IMR-90 (cell line): ENCODE results near the gene LIPI. TPM values are rescaled to one million over a fixed set of nuclear protein-coding genes. Genes with fewer than 3 reads are reported as not detected.

Source experiments
- ATAC-seq: fragments of 200-7000 bp; cut with Tn5 transposase; 2 replicates; pipeline ENCODE4 v1.9.1; 2020; ENCODE audit warnings: low read depth, mild to moderate bottlenecking, moderate library complexity
- BruUV-seq: library from RNA; stranded (reverse); fragments of 400-500 nt; replicated peaks from 2 replicates; lab custom pipeline; 2021; lab: Mats Ljungman, UMichigan
- CTCF ChIA-PET: fragments of 300-600 bp; formaldehyde crosslinking; extraction: SDS; loops from one replicate; lab custom pipeline; 2021; ENCODE audit warnings: antibody characterized with exemption; lab: Yijun Ruan, JAX
- POLR2A ChIA-PET: fragments of 300-600 bp; sonication (Branson Sonifier 250); formaldehyde crosslinking; loops from one replicate; lab custom pipeline; 2022; ENCODE audit warnings: antibody characterized with exemption; ENCODE audit not compliant: unreplicated experiment; lab: Charles Lee
- DNase-seq: peaks from one replicate; pipeline ENCODE4 v3.0.0; 2013
- H2AFZ ChIP-seq: replicated peaks from 2 replicates; pipeline ENCODE3; 2013; ENCODE audit warnings: low read length, mild to moderate bottlenecking; ENCODE audit not compliant: poor library complexity
- H2AK5ac ChIP-seq: 2 replicates; pipeline ENCODE4 v1.6.1; 2013; ENCODE audit warnings: low read depth, low read length, inconsistent platforms
- H2AK9ac ChIP-seq: replicated peaks from 2 replicates; pipeline ENCODE3; 2013; ENCODE audit warnings: mild to moderate bottlenecking, low read depth, low read length, moderate library complexity; ENCODE audit not compliant: poor library complexity
- H2BK120ac ChIP-seq: 2 replicates; pipeline ENCODE4 v1.6.1; 2013; ENCODE audit warnings: low read depth, low read length, inconsistent platforms
- H2BK15ac ChIP-seq: 3 replicates; pipeline ENCODE4 v1.6.1; 2013; ENCODE audit warnings: low read depth, low read length, inconsistent platforms
- H2BK20ac ChIP-seq: 2 replicates; pipeline ENCODE4 v1.6.1; 2013; ENCODE audit warnings: low read depth, mild to moderate bottlenecking, inconsistent platforms, low read length, moderate library complexity
- H2BK5ac ChIP-seq: 2 replicates; pipeline ENCODE4 v1.6.1; 2013; ENCODE audit warnings: mild to moderate bottlenecking, low read depth, low read length, inconsistent platforms; ENCODE audit not compliant: poor library complexity, severe bottlenecking
- H3K14ac ChIP-seq: replicated peaks from 2 replicates; pipeline ENCODE4 v1.6.1; 2013; ENCODE audit warnings: low read depth, low read length, inconsistent platforms
- H3K18ac ChIP-seq: 2 replicates; pipeline ENCODE4 v1.6.1; 2013; ENCODE audit warnings: low read depth, low read length, control low read depth
- H3K23ac ChIP-seq: 2 replicates; pipeline ENCODE4 v1.6.1; 2013; ENCODE audit warnings: low read depth, low read length, inconsistent platforms
- H3K27ac ChIP-seq: 2 replicates; pipeline ENCODE4 v1.5.1; 2013; ENCODE audit warnings: mild to moderate bottlenecking, control low read depth, low read length; ENCODE audit not compliant: insufficient read depth
- H3K27me3 ChIP-seq: 2 replicates; pipeline ENCODE4 v1.6.1; 2013; ENCODE audit warnings: low read length; ENCODE audit not compliant: control insufficient read depth, insufficient read depth
- H3K36me3 ChIP-seq: 2 replicates; pipeline ENCODE4 v1.6.1; 2013; ENCODE audit warnings: low read length, mixed read lengths; ENCODE audit not compliant: control insufficient read depth, insufficient read depth
- H3K4ac ChIP-seq: 2 replicates; pipeline ENCODE4 v1.6.1; 2013; ENCODE audit warnings: low read depth, low read length, inconsistent platforms
- H3K4me1 ChIP-seq: 2 replicates; pipeline ENCODE4 v1.6.1; 2013; ENCODE audit warnings: low read length, mixed read lengths; ENCODE audit not compliant: control insufficient read depth, insufficient read depth
- H3K4me2 ChIP-seq: 2 replicates; pipeline ENCODE4 v1.6.1; 2013; ENCODE audit warnings: low read depth, mild to moderate bottlenecking, control low read depth, low read length, moderate library complexity
- H3K4me3 ChIP-seq: 2 replicates; pipeline ENCODE4 v1.5.1; 2013; ENCODE audit warnings: low read depth, mild to moderate bottlenecking, control low read depth, low read length, moderate library complexity; ENCODE audit not compliant: insufficient read depth
- H3K56ac ChIP-seq: 2 replicates; pipeline ENCODE4 v1.6.1; 2013; ENCODE audit warnings: low read length, inconsistent platforms; ENCODE audit not compliant: insufficient read depth; ENCODE audit errors: extremely low read depth
- H3K79me1 ChIP-seq, 2 experiments: 2 replicates each; pipeline ENCODE4 v1.6.1; 2013; ENCODE audit warnings: low read length in 2 of 2, inconsistent platforms in 1 of 2, low read depth in 1 of 2
- H3K9ac ChIP-seq: 2 replicates; pipeline ENCODE4 v1.6.1; 2013; ENCODE audit warnings: low read depth, low read length, control low read depth
- H3K9me1 ChIP-seq: 2 replicates; pipeline ENCODE4 v1.6.1; 2013; ENCODE audit warnings: low read length, inconsistent platforms; ENCODE audit not compliant: insufficient read depth
- H3K9me3 ChIP-seq: 2 replicates; pipeline ENCODE4 v1.6.1; 2013; ENCODE audit warnings: low read length; ENCODE audit not compliant: control insufficient read depth, insufficient read depth
- H4K20me1 ChIP-seq: 2 replicates; pipeline ENCODE4 v1.6.1; 2013; ENCODE audit warnings: low read length, inconsistent platforms; ENCODE audit not compliant: insufficient read depth
- H4K5ac ChIP-seq: 2 replicates; pipeline ENCODE4 v1.6.1; 2013; ENCODE audit warnings: mild to moderate bottlenecking, low read depth, low read length, control low read depth
- H4K8ac ChIP-seq, 2 experiments: 2 replicates each; pipeline ENCODE4 v1.6.1; 2013; ENCODE audit warnings: low read depth in 2 of 2, low read length in 2 of 2, control low read depth in 1 of 2, inconsistent platforms in 1 of 2
- H4K91ac ChIP-seq: 2 replicates; pipeline ENCODE4 v1.6.1; 2013; ENCODE audit warnings: low read depth, low read length, inconsistent platforms; ENCODE audit not compliant: insufficient read depth
- BHLHE40 ChIP-seq: fragments of 150-350 bp; IDR thresholded peaks from 2 replicates; pipeline ENCODE4 v1.6.1; 2016; ENCODE audit warnings: mild to moderate bottlenecking, low read depth, low read length
- CEBPB ChIP-seq: IDR thresholded peaks from 2 replicates; pipeline ENCODE4 v1.6.1; 2012; ENCODE audit warnings: low read depth, low read length, improper control_type of control experiment
- CHD1 ChIP-seq: IDR thresholded peaks from 2 replicates; pipeline ENCODE4 v1.6.1; 2012; ENCODE audit warnings: low read depth, low read length, improper control_type of control experiment
- FOS ChIP-seq: fragments of 150-350 bp; IDR thresholded peaks from 2 replicates; pipeline ENCODE4 v1.6.1; 2016; ENCODE audit warnings: low read depth, low read length
- MAFK ChIP-seq: IDR thresholded peaks from 2 replicates; pipeline ENCODE4 v1.6.1; 2012; ENCODE audit warnings: low read depth, low read length, improper control_type of control experiment
- MAZ ChIP-seq: IDR thresholded peaks from 2 replicates; pipeline ENCODE4 v1.6.1; 2012; ENCODE audit warnings: low read depth, mild to moderate bottlenecking, low read length, improper control_type of control experiment, moderate library complexity, borderline replicate concordance
- MXI1 ChIP-seq: IDR thresholded peaks from 2 replicates; pipeline ENCODE4 v1.6.1; 2012; ENCODE audit warnings: low read depth, mild to moderate bottlenecking, low read length, moderate library complexity, borderline replicate concordance
- NFE2L2 ChIP-seq: fragments of 150-350 bp; IDR thresholded peaks from 2 replicates; pipeline ENCODE4 v1.6.1; 2016; ENCODE audit warnings: low read depth, mild to moderate bottlenecking, low read length
- POLR2A ChIP-seq: IDR thresholded peaks from 2 replicates; pipeline ENCODE4 v1.6.1; 2012; ENCODE audit warnings: mild to moderate bottlenecking, low read depth, low read length
- RAD21 ChIP-seq: IDR thresholded peaks from 2 replicates; pipeline ENCODE4 v1.6.1; 2012; ENCODE audit warnings: low read length, improper control_type of control experiment
- RCOR1 ChIP-seq: IDR thresholded peaks from 2 replicates; pipeline ENCODE4 v1.6.1; 2012; ENCODE audit warnings: mild to moderate bottlenecking, low read length, improper control_type of control experiment; ENCODE audit not compliant: insufficient replicate concordance
- RFX5 ChIP-seq: IDR thresholded peaks from 2 replicates; pipeline ENCODE4 v1.8.0; 2012; ENCODE audit warnings: low read depth, mild to moderate bottlenecking, low read length, moderate library complexity
- SMC3 ChIP-seq: fragments of 150-350 bp; IDR thresholded peaks from 2 replicates; pipeline ENCODE4 v1.6.1; 2016; ENCODE audit warnings: low read depth, mild to moderate bottlenecking, antibody characterized with exemption, low read length, moderate library complexity
- WGBS, 2 experiments: methylation state at CpG; one replicate each; pipeline versions ENCODE4 v1.1.5 to v1.1.7; 2013; ENCODE audit warnings: missing lambda C conversion rate in 2 of 2; ENCODE audit not compliant: insufficient read length in 1 of 2; ENCODE audit errors: extremely low coverage in 2 of 2; 5-methylcytosine and 5-hydroxymethylcytosine counted together
- dilution Hi-C: fragments of 300-500 bp; cut with HindIII; formaldehyde crosslinking; loops from one replicate; pipeline ENCODE4 v1.14.3; 2018; ENCODE audit warnings: low sequenced_read_pairs; ENCODE audit not compliant: unreplicated experiment
- in situ Hi-C: fragments of 300-500 bp; cut with MboI; formaldehyde crosslinking; loops from 3 replicates; pipeline ENCODE4 v1.14.3; 2019; ENCODE audit warnings: low sequenced_read_pairs, inconsistent platforms, mixed read lengths
- intact Hi-C: fragments of 100-400 bp; cut with micrococcal nuclease; formaldehyde crosslinking; loops from 2 replicates; pipeline ENCODE4 v1.10.0; 2022
- polyA plus RNA-seq, 3 experiments: library from polyadenylated mRNA; depleted of rRNA; stranded (reverse); fragments of >200 nt; gene quantifications; 2 replicates each; pipeline ENCODE4 v1.2.3, GENCODE V29; 2012; ENCODE audit warnings: low replicate concordance in 1 of 3
- total RNA-seq: library from RNA; depleted of rRNA; stranded (reverse); fragments of >200 nt; gene quantifications from 2 replicates; pipeline ENCODE4 v1.2.3, GENCODE V29; 2012
- TF ChIP-seq, protein P1 (sequence below): fragments of 150-350 bp; IDR thresholded peaks from 2 replicates; pipeline ENCODE4 v1.6.1; 2016; ENCODE audit warnings: low read depth, mild to moderate bottlenecking, low read length, moderate library complexity, borderline replicate concordance
- TF ChIP-seq, protein P2 (sequence below): conservative IDR thresholded peaks from 2 replicates; pipeline ENCODE4 v1.5.1; 2012; ENCODE audit warnings: mild to moderate bottlenecking, low read depth, low read length, improper control_type of control experiment
- TF ChIP-seq, protein P3 (sequence below): fragments of 150-350 bp; IDR thresholded peaks from 2 replicates; pipeline ENCODE4 v1.6.1; 2017; ENCODE audit warnings: mild to moderate bottlenecking, antibody characterized with exemption, low read length, low read depth

Gene LIPI
- total and polyA plus RNA-seq, 2 of the 4 experiments (the other 2 are of a cell fraction), result not detected

DNA sequence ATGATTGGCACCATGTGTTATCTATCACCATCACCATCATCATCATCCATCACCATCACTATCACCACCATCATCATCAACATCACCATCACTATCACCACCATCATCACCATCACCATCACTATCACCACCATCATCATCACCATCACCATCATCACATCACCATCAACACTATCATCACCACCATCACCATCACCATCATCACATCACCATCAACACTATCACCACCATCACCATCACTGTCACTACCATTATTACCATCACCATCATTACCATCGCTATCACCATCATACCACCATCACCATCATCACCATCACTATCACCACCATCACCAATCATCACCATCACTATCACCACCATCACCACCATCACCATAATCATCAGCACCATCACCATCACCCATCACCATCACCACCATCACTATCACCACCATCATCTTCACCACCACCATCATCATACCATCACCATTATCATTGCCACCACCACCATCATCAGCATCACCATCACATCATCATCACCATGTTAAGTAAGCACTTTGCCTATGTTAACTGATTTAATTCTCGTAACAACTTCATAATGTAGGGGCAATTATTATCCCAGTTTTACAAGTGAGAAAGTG, 112.8 kb downstream of the LIPI start:
- Histone ChIP-seq H3K9ac (no peak overlapping the region), H2BK20ac (no peak overlapping the region), H2BK5ac (peak overlapping the region; percentile 39), H3K23ac (no peak overlapping the region), H3K36me3 (no peaks in the 10 kb centered on the region), H4K91ac (no peak overlapping the region), H3K4ac (no peak overlapping the region), H2AFZ (no peak overlapping the region), H2AK9ac (no peak overlapping the region), H3K14ac (no peak overlapping the region), H4K20me1 (no peaks in the 10 kb centered on the region), H3K9me3 (no peaks in the 10 kb centered on the region), H3K4me2 (no peak overlapping the region), H3K79me1 (no peaks in the 10 kb centered on the region), H4K8ac (no peak overlapping the region), H3K4me1 (no peaks in the 10 kb centered on the region), H3K56ac (no peak overlapping the region), H4K5ac (no peak overlapping the region), H3K18ac (no peak overlapping the region), H2BK15ac (no peak overlapping the region), H3K4me3 (no peak overlapping the region), H2BK120ac (no peak overlapping the region), H2AK5ac (no peak overlapping the region), H3K27ac (no peak overlapping the region), H3K27me3 (no peaks in the 10 kb centered on the region), H3K9me1 (no peaks in the 10 kb centered on the region)
- dilution Hi-C loops (no loop called here), intact Hi-C loops (no loop called here), in situ Hi-C loops (no loop called here)
- ATAC-seq (no peak), DNase-seq (no peak)
- POLR2A ChIA-PET, result no interaction called here
- WGBS, 2 experiments, result 69% methylated on average over 1 of the region's 2 CpGs; no CpG with 5 or more reads in 1 of the 2 experiments
- TF ChIP-seq RFX5 (no peak), POLR2A (no peak), MAFK (no peak), MAZ (no peak), RAD21 (no peak), CHD1 (no peak), BHLHE40 (no peak), CEBPB (no peak), NFE2L2 (no peak), SMC3 (no peak), MXI1 (no peak), FOS (no peak), RCOR1 (no peak)
- TF ChIP-seq, protein P1, sequence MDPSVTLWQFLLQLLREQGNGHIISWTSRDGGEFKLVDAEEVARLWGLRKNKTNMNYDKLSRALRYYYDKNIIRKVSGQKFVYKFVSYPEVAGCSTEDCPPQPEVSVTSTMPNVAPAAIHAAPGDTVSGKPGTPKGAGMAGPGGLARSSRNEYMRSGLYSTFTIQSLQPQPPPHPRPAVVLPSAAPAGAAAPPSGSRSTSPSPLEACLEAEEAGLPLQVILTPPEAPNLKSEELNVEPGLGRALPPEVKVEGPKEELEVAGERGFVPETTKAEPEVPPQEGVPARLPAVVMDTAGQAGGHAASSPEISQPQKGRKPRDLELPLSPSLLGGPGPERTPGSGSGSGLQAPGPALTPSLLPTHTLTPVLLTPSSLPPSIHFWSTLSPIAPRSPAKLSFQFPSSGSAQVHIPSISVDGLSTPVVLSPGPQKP, result no peak
- TF ChIP-seq, protein P2, sequence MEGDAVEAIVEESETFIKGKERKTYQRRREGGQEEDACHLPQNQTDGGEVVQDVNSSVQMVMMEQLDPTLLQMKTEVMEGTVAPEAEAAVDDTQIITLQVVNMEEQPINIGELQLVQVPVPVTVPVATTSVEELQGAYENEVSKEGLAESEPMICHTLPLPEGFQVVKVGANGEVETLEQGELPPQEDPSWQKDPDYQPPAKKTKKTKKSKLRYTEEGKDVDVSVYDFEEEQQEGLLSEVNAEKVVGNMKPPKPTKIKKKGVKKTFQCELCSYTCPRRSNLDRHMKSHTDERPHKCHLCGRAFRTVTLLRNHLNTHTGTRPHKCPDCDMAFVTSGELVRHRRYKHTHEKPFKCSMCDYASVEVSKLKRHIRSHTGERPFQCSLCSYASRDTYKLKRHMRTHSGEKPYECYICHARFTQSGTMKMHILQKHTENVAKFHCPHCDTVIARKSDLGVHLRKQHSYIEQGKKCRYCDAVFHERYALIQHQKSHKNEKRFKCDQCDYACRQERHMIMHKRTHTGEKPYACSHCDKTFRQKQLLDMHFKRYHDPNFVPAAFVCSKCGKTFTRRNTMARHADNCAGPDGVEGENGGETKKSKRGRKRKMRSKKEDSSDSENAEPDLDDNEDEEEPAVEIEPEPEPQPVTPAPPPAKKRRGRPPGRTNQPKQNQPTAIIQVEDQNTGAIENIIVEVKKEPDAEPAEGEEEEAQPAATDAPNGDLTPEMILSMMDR, result no peak
- TF ChIP-seq, protein P3, sequence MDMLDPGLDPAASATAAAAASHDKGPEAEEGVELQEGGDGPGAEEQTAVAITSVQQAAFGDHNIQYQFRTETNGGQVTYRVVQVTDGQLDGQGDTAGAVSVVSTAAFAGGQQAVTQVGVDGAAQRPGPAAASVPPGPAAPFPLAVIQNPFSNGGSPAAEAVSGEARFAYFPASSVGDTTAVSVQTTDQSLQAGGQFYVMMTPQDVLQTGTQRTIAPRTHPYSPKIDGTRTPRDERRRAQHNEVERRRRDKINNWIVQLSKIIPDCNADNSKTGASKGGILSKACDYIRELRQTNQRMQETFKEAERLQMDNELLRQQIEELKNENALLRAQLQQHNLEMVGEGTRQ, result no peak
- CTCF ChIA-PET, result no interaction called here
- no TSS peak for BruUV-seq
